Hepatocyte (in vitro differentiated cells): ENCODE measurements around the gene CKS2.

Experiments
- CTCF ChIP-seq: fragments of 200-600 bp; sonication (generic); IDR thresholded peaks from 2 replicates; pipeline ENCODE4 v1.5.1; 2016; ENCODE audit warnings: antibody characterized with exemption, mild to moderate bottlenecking; ENCODE audit not compliant: poor library complexity
- EZH2 ChIP-seq: fragments of 200-600 bp; sonication (generic); IDR thresholded peaks from 2 replicates; pipeline ENCODE4 v1.6.1; 2016; ENCODE audit warnings: antibody characterized with exemption, mild to moderate bottlenecking, borderline replicate concordance
- EZH2phosphoT487 ChIP-seq: fragments of 200-600 bp; sonication (generic); IDR thresholded peaks from one replicate; pipeline ENCODE4 v1.6.1; 2018; ENCODE audit warnings: antibody characterized with exemption, mild to moderate bottlenecking, low read depth, moderate library complexity; ENCODE audit not compliant: unreplicated experiment, severe bottlenecking

DNA sequence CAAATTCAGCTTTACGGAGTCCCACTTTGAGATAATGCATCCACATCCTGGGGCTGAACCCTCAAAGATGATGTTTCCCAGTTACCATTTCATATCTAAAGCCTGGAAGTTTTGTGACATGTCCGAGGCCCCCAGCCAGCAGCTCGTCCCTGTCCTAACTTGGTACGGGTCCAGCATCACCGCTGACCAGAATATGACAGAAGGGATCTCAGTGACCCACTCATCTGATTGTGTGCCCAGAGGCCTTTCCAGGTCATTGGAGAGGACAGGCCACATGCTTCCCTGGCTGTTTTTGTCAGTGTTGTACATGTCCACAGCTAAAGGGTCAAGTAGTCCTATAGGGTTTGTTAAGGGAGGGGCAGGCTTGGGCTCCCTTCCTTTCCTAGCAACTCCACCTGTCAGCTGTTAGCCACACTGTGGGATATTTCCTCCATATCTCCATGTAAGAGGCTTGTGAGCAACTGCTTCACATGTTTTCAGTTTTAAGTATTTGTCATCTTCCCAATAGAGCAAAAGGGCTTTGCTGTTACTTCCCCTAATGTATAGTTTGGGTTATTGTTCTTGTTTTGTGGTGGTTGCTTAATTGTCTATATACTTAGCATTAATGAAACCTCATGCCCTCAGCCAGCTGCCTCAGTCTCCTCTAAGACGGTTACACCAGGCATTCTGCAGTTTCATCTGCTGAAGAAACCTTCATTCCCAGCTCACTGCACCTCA is 40.7 kb downstream of the CKS2 start:
- TF ChIP-seq CTCF (no peak), EZH2phosphoT487 (no peak), EZH2 (no peak)
